NCI-H2227 (cell line): ENCODE results near the gene THSD4.

ENCODE experiments used
- DNase-seq: peaks from one replicate; lab custom pipeline; 2025; ENCODE audit not compliant: unreplicated experiment; lab: John Stamatoyannopoulos, UW

THSD4 gene

GRCh38 chr15:71323082-71323481 is 207.8 kb downstream of the THSD4 start:
- no peak for DNase-seq

GRCh38 chr15:71323584-71323983 is 208.3 kb downstream of the THSD4 start:
- no peak for DNase-seq

GRCh38 chr15:71325481-71325880 is 210.2 kb downstream of the THSD4 start:
- no peak for DNase-seq

- no peak for DNase-seq
Observed at GRCh38 chr15:71328453-71328852, 213.2 kb downstream of the THSD4 start.

- no peak for DNase-seq
Observed at GRCh38 chr15:71329041-71329440, 213.8 kb downstream of the THSD4 start.

GRCh38 chr15:71329497-71330260 is 214.4 kb downstream of the THSD4 start:
- peak; percentile 0 for DNase-seq

GRCh38 chr15:71330638-71331162 is 215.4 kb downstream of the THSD4 start:
- DNase-seq, result no peak

- no peak for DNase-seq
Observed at GRCh38 chr15:71331173-71331572, 215.9 kb downstream of the THSD4 start.

GRCh38 chr15:71332431-71333004 is 217.2 kb downstream of the THSD4 start:
- DNase-seq, result no peak

GRCh38 chr15:71333136-71333700 is 217.9 kb downstream of the THSD4 start:
- DNase-seq, result no peak

GRCh38 chr15:71333839-71334238 is 218.6 kb downstream of the THSD4 start:
- no peak for DNase-seq

- DNase-seq, result no peak
Observed at GRCh38 chr15:71334434-71334833, 219.2 kb downstream of the THSD4 start.

GRCh38 chr15:71334873-71335272 is 219.6 kb downstream of the THSD4 start:
- no peak for DNase-seq

GRCh38 chr15:71335591-71335990 is 220.3 kb downstream of the THSD4 start:
- no peak for DNase-seq

GRCh38 chr15:71336671-71337070 is 221.4 kb downstream of the THSD4 start:
- DNase-seq, result no peak

- no peak for DNase-seq
Observed at GRCh38 chr15:71337197-71337845, 222.1 kb downstream of the THSD4 start.

- no peak for DNase-seq
Observed at GRCh38 chr15:71338265-71338664, 223.0 kb downstream of the THSD4 start.

- no peak for DNase-seq
Observed at GRCh38 chr15:71338827-71339542, 223.7 kb downstream of the THSD4 start.

GRCh38 chr15:71341811-71342550 is 226.7 kb downstream of the THSD4 start:
- DNase-seq, result no peak

GRCh38 chr15:71342658-71343057 is 227.4 kb downstream of the THSD4 start:
- DNase-seq, result no peak
